OCI-LY7 (cell line): Measurements from ENCODE around the gene COX19. TPM values are rescaled to one million over a fixed set of nuclear protein-coding genes. Genes with fewer than 3 reads are reported as not detected.
A peak's percentile ranks its signal among the peaks of the same experiment; 100 is the strongest.

Experiments
- BruUV-seq: library from RNA; stranded (reverse); fragments of 400-500 nt; replicated peaks from 2 replicates; lab custom pipeline; 2021; lab: Mats Ljungman, UMichigan
- CTCF ChIA-PET: fragments of 300-600 bp; sonication (Branson Sonifier 250); formaldehyde crosslinking; loops from one replicate; lab custom pipeline; 2022; ENCODE audit warnings: antibody characterized with exemption; ENCODE audit not compliant: unreplicated experiment; lab: Charles Lee
- POLR2A ChIA-PET: fragments of 300-600 bp; sonication (Branson Sonifier 250); formaldehyde crosslinking; loops from one replicate; lab custom pipeline; 2022; ENCODE audit warnings: antibody characterized with exemption; lab: Charles Lee
- DNase-seq: peaks from one replicate; pipeline ENCODE4 v3.0.0-alpha.2; 2015; ENCODE audit warnings: low spot score
- H2AFZ ChIP-seq: fragments of 200-600 bp; sonication (generic), shearing (Covaris generic); 2 replicates; pipeline ENCODE4 v1.6.1; 2014; ENCODE audit warnings: mild to moderate bottlenecking, antibody characterized with exemption, low read length, moderate library complexity
- H3K27ac ChIP-seq: fragments of 200-600 bp; sonication (generic); 2 replicates; pipeline ENCODE4 v1.5.1; 2014; ENCODE audit warnings: mixed run types, low read depth, mild to moderate bottlenecking, moderate library complexity, low read length, inconsistent platforms; ENCODE audit not compliant: poor library complexity, severe bottlenecking
- H3K36me3 ChIP-seq: fragments of 200-600 bp; sonication (generic); 2 replicates; pipeline ENCODE4 v1.6.1; 2014; ENCODE audit warnings: mild to moderate bottlenecking, antibody characterized with exemption, low read length, moderate library complexity, mixed read lengths; ENCODE audit not compliant: insufficient read depth
- H3K4me1 ChIP-seq: fragments of 200-600 bp; sonication (generic); 2 replicates; pipeline ENCODE4 v1.5.1; 2014; ENCODE audit warnings: mild to moderate bottlenecking, low read length; ENCODE audit not compliant: insufficient read depth, poor library complexity, severe bottlenecking
- H3K4me2 ChIP-seq: fragments of 200-600 bp; sonication (generic); 2 replicates; pipeline ENCODE4 v1.6.1; 2014; ENCODE audit warnings: mild to moderate bottlenecking, low read length
- H3K4me3 ChIP-seq: fragments of 200-600 bp; sonication (generic); 2 replicates; pipeline ENCODE4 v1.5.1; 2014; ENCODE audit warnings: mild to moderate bottlenecking, low read depth, low read length; ENCODE audit not compliant: poor library complexity, severe bottlenecking
- H3K79me2 ChIP-seq: fragments of 200-600 bp; sonication (generic); 2 replicates; pipeline ENCODE4 v1.6.1; 2016; ENCODE audit warnings: low read depth, mild to moderate bottlenecking, low read length, moderate library complexity, mixed read lengths; ENCODE audit not compliant: insufficient read depth
- H3K9me2 ChIP-seq: fragments of 200-600 bp; sonication (generic); 2 replicates; pipeline ENCODE4 v1.6.1; 2016; ENCODE audit warnings: mild to moderate bottlenecking, low read length, mixed read lengths; ENCODE audit not compliant: insufficient read depth
- H3K9me3 ChIP-seq: fragments of 200-600 bp; sonication (generic); 2 replicates; pipeline ENCODE4 v1.6.1; 2014; ENCODE audit warnings: mild to moderate bottlenecking, mixed run types, low read length, mixed read lengths
- H4K20me1 ChIP-seq: fragments of 200-600 bp; sonication (generic); 2 replicates; pipeline ENCODE4 v1.6.1; 2014; ENCODE audit warnings: mild to moderate bottlenecking, antibody characterized with exemption, low read length, moderate library complexity, mixed read lengths; ENCODE audit not compliant: insufficient read depth
- EZH2phosphoT487 ChIP-seq: fragments of 200-600 bp; sonication (generic); IDR thresholded peaks from 2 replicates; pipeline ENCODE4 v1.6.1; 2018; ENCODE audit warnings: low read depth, borderline replicate concordance, mild to moderate bottlenecking, mixed run types, antibody characterized with exemption, low read length, moderate library complexity, mixed read lengths
- intact Hi-C: fragments of 100-400 bp; cut with micrococcal nuclease; formaldehyde crosslinking; loops from one replicate; pipeline ENCODE4 v1.10.0; 2022; ENCODE audit not compliant: unreplicated experiment
- total RNA-seq, 2 experiments: library from RNA; depleted of rRNA in 1 of 2; stranded (reverse); fragments of >200 nt in 1 of 2; shearing (Covaris generic) in 1 of 2; gene quantifications; 2 replicates each; pipeline ENCODE4 v1.2.3, GENCODE V29; 2014 to 2022
- TF ChIP-seq, protein P1 (sequence below): fragments of 200-600 bp; sonication (generic); conservative IDR thresholded peaks from 2 replicates; pipeline ENCODE4 v1.5.1; 2014; ENCODE audit warnings: mild to moderate bottlenecking, antibody characterized with exemption, low read length, moderate library complexity, mixed read lengths

Gene COX19
- total RNA-seq, 2 experiments from 2014 or later: 23.2 to 43.1 TPM

DNA sequence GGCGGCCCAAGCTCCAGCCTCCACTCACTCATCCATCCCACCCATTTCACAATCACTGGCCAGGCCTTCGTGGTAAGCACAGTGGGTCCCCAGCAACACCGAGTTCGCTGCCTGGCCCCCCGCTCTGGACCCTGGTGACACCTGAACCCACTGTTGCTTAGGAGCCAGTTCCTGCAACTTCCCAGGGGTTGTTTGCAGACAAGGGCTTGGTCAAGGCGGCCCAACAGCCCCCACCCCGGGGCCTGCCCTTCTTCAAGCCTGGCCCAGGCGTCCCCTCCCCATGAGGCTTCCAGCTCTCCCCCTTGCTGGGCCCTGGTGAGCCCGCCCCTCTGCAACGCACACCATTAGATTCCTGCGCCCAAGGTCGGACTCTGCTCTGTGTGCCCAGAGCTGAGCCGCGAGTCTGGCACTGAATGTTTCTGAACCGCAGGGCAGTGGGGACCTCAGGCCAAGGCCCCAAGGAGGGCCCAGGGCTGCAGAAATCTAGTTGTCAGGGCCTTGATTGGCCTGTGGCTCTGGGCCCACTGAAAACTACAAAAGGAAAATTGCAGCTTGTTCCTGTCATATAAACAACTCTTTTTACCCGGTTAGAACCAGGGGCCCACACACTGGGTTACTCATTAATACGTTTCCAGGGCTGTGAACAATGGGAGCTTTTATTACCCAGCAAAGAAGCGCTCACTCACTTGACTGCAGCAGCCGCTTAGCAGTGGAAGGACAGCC, 2.1 kb upstream of the COX19 start:
- peak overlapping the region; percentile 38 for H2AFZ ChIP-seq
- H3K9me2 ChIP-seq: no peaks in the 10 kb centered on the region
- peaks cover 85% of the 10 kb centered on the region for H3K4me1 ChIP-seq
- H3K4me2 ChIP-seq: peak overlapping the region; percentile 53
- no peak for DNase-seq
- H3K27ac ChIP-seq: peak overlapping the region; percentile 93
- H3K9me3 ChIP-seq: no peaks in the 10 kb centered on the region
- peaks cover 28% of the 10 kb centered on the region for H3K79me2 ChIP-seq
- CTCF ChIA-PET: no interaction called here
- H3K36me3 ChIP-seq: peaks cover 10% of the 10 kb centered on the region
- intact Hi-C loops: no loop called here
- POLR2A ChIA-PET: no interaction called here
- no TSS peak for BruUV-seq
- H3K4me3 ChIP-seq: peak overlapping the region; percentile 6
- TF ChIP-seq, protein P1, sequence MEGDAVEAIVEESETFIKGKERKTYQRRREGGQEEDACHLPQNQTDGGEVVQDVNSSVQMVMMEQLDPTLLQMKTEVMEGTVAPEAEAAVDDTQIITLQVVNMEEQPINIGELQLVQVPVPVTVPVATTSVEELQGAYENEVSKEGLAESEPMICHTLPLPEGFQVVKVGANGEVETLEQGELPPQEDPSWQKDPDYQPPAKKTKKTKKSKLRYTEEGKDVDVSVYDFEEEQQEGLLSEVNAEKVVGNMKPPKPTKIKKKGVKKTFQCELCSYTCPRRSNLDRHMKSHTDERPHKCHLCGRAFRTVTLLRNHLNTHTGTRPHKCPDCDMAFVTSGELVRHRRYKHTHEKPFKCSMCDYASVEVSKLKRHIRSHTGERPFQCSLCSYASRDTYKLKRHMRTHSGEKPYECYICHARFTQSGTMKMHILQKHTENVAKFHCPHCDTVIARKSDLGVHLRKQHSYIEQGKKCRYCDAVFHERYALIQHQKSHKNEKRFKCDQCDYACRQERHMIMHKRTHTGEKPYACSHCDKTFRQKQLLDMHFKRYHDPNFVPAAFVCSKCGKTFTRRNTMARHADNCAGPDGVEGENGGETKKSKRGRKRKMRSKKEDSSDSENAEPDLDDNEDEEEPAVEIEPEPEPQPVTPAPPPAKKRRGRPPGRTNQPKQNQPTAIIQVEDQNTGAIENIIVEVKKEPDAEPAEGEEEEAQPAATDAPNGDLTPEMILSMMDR: no peak
- no peak for TF ChIP-seq EZH2phosphoT487
- peaks cover 9% of the 10 kb centered on the region for H4K20me1 ChIP-seq

DNA sequence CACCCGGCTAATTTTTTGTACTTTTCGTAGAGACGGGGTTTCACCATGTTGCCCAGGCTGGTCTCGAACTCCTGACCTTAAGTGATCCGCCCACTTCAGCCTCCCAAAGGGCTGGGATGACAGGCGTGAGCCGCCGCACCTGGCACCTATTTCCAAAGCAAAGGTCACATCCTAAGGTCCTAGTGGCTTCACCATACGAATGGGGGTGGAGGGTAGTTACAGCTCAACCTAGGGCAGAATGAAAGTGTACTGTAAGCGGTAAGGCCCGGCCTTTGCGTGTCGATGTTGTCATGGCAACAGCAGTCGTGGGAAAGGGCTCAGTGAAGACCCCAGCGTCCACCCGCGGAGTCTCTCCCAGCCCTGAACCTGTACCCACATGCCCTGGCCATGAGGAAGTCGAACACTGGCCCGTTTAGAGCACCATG, 1.6 kb upstream of the COX19 start:
- Histone ChIP-seq H4K20me1 (peaks cover 9% of the 10 kb centered on the region), H3K4me3 (no peak overlapping the region), H3K79me2 (peaks cover 34% of the 10 kb centered on the region), H3K9me3 (no peaks in the 10 kb centered on the region), H3K4me1 (peaks cover 83% of the 10 kb centered on the region), H3K9me2 (no peaks in the 10 kb centered on the region), H3K36me3 (peaks cover 16% of the 10 kb centered on the region), H2AFZ (no peak overlapping the region), H3K4me2 (peak overlapping the region; percentile 53; the same call in 1 of the 2 replicates), H3K27ac (peak overlapping the region; percentile 93)
- TF ChIP-seq, protein P1: no peak
- TF ChIP-seq EZH2phosphoT487: no peak
- intact Hi-C loops: no loop called here
- DNase-seq: no peak
- no TSS peak for BruUV-seq
- ChIA-PET CTCF (no interaction called here), POLR2A (no interaction called here)
